Transverse colon (tissue), 4 donors: ENCODE measurements around the gene CDK13. TPM values are rescaled to one million over a fixed set of nuclear protein-coding genes. Genes with fewer than 3 reads are reported as not detected.

Experiments used
- DNase-seq: peaks from one replicate; pipeline ENCODE4 v3.0.0-alpha.2; 2019
- H3K27ac ChIP-seq, 4 donors: fragments of 200-600 bp; sonication (generic); 2 replicates each; pipeline ENCODE4 v1.5.1; 2016 to 2018; ENCODE audit warnings: inconsistent platforms in 4 of 4
- H3K27me3 ChIP-seq: fragments of 200-600 bp; sonication (generic); 2 replicates; pipeline ENCODE4 v1.5.1; 2017; ENCODE audit warnings: inconsistent platforms
- H3K36me3 ChIP-seq, 4 donors: fragments of 200-600 bp; sonication (generic); 2 replicates each; pipeline ENCODE4 v1.5.1; 2017 to 2019; ENCODE audit warnings: inconsistent platforms in 4 of 4
- H3K4me1 ChIP-seq, 4 donors: fragments of 200-600 bp; sonication (generic); 2 replicates each; pipeline ENCODE4 v1.5.1; 2017 to 2020; ENCODE audit warnings: inconsistent platforms in 4 of 4
- H3K4me3 ChIP-seq, 4 donors: fragments of 200-600 bp; sonication (generic); 1 replicate in 1 of 4; 2 replicates in 3 of 4; pipeline versions ENCODE4 v1.5.1 to v1.6.1; 2017 to 2019; ENCODE audit warnings: inconsistent platforms in 4 of 4
- H3K9me3 ChIP-seq, 2 donors: fragments of 200-600 bp; sonication (generic); 2 replicates each; pipeline ENCODE4 v1.5.1; 2017 to 2019; ENCODE audit warnings: inconsistent platforms in 2 of 2
- EP300 ChIP-seq: sonication (generic); formaldehyde crosslinking; IDR thresholded peaks from one replicate; pipeline ENCODE4 v1.6.1; 2017; ENCODE audit warnings: antibody characterized with exemption, low read depth
- POLR2A ChIP-seq: fragments of 450-650 bp; IDR thresholded peaks from one replicate; pipeline ENCODE4 v1.6.1; 2016; ENCODE audit warnings: antibody characterized with exemption, mild to moderate bottlenecking, moderate library complexity
- POLR2AphosphoS5 ChIP-seq, 3 donors: sonication (generic); formaldehyde crosslinking; IDR thresholded peaks; one replicate each; pipeline ENCODE4 v1.6.1; 2016; ENCODE audit warnings: antibody characterized with exemption in 3 of 3
- WGBS, 2 donors: methylation state at CpG; one replicate each; pipeline ENCODE4 v1.1.5; 2018; ENCODE audit warnings: low coverage in 1 of 2; 5-methylcytosine and 5-hydroxymethylcytosine counted together
- in situ Hi-C, 4 donors: fragments of 200-750 bp; cut with MboI; loops; one replicate each; pipeline versions ENCODE4 v1.15.0 to v1.15.1; 2017; ENCODE audit warnings: low sequenced_read_pairs in 3 of 4, low pct_ligation_motif_present in 1 of 4, low pct_unique_long_range_greater_than_20kb in 1 of 4
- intact Hi-C: fragments of 100-400 bp; cut with DNase I; formaldehyde crosslinking; loops from one replicate; pipeline ENCODE4 v1.15.1; 2023; ENCODE audit warnings: low total_unique reads
- total RNA-seq, 4 donors: library from RNA; depleted of rRNA; stranded (reverse); fragments of >200 nt; gene quantifications; one replicate each; pipeline ENCODE4 v1.1.0, GENCODE V29; 2016
- TF ChIP-seq, protein P1 (sequence below), 5 experiments: fragments of 200-600 bp in 3 of 5; fragments of 450-650 bp in 2 of 5; sonication (generic) in 3 of 5; IDR thresholded peaks; 1 replicate in 2 of 5; 2 replicates in 3 of 5; pipeline ENCODE4 v1.5.1; 2016 to 2017; ENCODE audit warnings: antibody characterized with exemption in 5 of 5, inconsistent platforms in 3 of 5, mild to moderate bottlenecking in 2 of 5, moderate library complexity in 1 of 5

CDK13 gene
- total RNA-seq, 4 donors from 2014 or later = 102 to 192 (median 128) TPM

DNA sequence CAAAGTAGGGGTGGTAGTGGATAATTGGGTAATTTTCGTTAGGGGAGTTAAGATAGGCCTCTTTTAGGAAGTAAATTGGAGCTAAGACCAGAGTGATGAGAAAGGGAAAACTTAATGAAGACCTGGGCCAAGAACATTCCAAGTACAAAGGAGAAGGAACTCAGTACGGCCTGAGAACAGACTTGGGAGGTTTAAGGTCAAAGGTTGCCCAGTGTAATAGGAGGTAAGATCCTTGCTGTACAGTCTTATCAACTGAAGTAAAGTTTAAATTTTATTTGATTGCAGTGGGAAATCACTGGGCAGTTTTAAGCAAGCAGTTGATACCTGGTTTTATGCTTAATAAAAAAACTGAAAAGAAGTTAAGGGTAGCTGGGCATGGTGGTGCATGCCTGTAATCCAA, 108.0 kb downstream of the CDK13 start:
- H3K4me1 ChIP-seq = peaks cover 0 to 16% (median 7%) of the 10 kb centered on the region in 4 donors
- H3K36me3 ChIP-seq = peaks cover 0 to 6% (median 2%) of the 10 kb centered on the region in 4 donors
- H3K9me3 ChIP-seq = no peaks in the 10 kb centered on the region
- 48 to 75% methylated on average over 2 of the region's 2 CpGs for WGBS, 2 donors
- intact Hi-C loops = loop anchor here (5.0 kb wide), 1 partner anchor 166 kb away; no protein-coding TSS in a partner anchor
- DNase-seq = no peak
- H3K4me3 ChIP-seq = no peak overlapping the region
- peak overlapping the region in 2 of 4 donors; percentile 18 to 21 for H3K27ac ChIP-seq
- no peaks in the 10 kb centered on the region for H3K27me3 ChIP-seq
- TF ChIP-seq, protein P1, sequence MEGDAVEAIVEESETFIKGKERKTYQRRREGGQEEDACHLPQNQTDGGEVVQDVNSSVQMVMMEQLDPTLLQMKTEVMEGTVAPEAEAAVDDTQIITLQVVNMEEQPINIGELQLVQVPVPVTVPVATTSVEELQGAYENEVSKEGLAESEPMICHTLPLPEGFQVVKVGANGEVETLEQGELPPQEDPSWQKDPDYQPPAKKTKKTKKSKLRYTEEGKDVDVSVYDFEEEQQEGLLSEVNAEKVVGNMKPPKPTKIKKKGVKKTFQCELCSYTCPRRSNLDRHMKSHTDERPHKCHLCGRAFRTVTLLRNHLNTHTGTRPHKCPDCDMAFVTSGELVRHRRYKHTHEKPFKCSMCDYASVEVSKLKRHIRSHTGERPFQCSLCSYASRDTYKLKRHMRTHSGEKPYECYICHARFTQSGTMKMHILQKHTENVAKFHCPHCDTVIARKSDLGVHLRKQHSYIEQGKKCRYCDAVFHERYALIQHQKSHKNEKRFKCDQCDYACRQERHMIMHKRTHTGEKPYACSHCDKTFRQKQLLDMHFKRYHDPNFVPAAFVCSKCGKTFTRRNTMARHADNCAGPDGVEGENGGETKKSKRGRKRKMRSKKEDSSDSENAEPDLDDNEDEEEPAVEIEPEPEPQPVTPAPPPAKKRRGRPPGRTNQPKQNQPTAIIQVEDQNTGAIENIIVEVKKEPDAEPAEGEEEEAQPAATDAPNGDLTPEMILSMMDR (IDR thresholded peaks at IDR 0.05) = no peak
- no peak for TF ChIP-seq POLR2A
- in situ Hi-C loops = loop anchor here in 1 of 4 donors (25.0 kb wide), 1 partner anchor 171 kb away; no protein-coding TSS in a partner anchor

DNA sequence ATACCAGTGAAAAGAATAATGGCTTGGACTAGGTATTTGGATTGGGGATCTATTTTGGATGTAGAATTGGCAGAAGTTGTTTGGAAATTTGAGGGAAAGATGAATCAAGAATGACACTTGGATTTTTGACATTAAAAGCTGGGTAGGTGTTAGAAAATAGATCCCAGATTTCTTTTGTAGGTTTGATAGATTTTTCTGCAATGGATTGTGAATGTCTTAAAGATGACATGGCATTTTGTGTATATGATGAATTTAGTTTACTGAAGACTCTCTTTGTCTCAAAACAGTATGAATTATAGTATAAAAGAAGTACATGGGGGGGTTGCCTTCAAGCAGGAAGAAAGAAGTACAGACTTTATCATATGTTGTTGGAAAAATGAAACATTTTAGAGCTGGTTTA, 108.6 kb downstream of the CDK13 start:
- Histone ChIP-seq H3K4me3 (no peak overlapping the region), H3K27ac (no peak overlapping the region), H3K36me3 (peaks cover 0 to 12% (median 5%) of the 10 kb centered on the region in 4 donors), H3K9me3 (no peaks in the 10 kb centered on the region), H3K27me3 (no peaks in the 10 kb centered on the region), H3K4me1 (peaks cover 0 to 16% (median 7%) of the 10 kb centered on the region in 4 donors)
- TF ChIP-seq, protein P1 (IDR thresholded peaks at IDR 0.05) = no peak
- no peak for TF ChIP-seq POLR2AphosphoS5 (IDR thresholded peaks at IDR 0.05)
- TF ChIP-seq EP300 = no peak
- no peak for TF ChIP-seq POLR2A
- intact Hi-C loops = loop anchor here (5.0 kb wide), 1 partner anchor 166 kb away; no protein-coding TSS in a partner anchor
- no peak for DNase-seq
- in situ Hi-C loops = loop anchor here in 1 of 4 donors (25.0 kb wide), 1 partner anchor 171 kb away; no protein-coding TSS in a partner anchor

DNA sequence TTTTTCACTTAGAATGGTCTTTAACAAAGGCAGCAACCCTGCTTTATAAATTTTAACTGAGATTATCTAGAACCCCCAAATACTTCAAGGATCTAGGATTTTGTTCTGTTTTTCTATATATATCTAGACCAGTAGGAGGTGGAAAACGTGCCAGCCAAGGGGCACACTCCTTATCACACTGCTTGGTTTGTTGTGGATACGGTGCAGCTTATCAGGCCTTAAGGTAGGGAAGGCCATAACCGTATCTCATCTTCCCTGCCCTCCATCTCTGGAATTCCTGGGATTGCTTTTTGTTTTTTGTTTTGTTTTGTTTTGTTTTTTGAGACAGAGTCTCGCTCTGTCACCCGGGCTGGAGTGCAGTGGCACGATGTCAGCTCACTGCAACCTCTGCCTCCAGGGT, 109.0 kb downstream of the CDK13 start:
- in situ Hi-C loops (loop anchor here in 1 of 4 donors (25.0 kb wide), 1 partner anchor 172 kb away; no protein-coding TSS in a partner anchor), intact Hi-C loops (loop anchor here (5.0 kb wide), 1 partner anchor 167 kb away; no protein-coding TSS in a partner anchor)
- H3K4me1 ChIP-seq = peaks cover 0 to 16% (median 7%) of the 10 kb centered on the region in 4 donors
- TF ChIP-seq EP300 (no peak), POLR2AphosphoS5 (IDR thresholded peaks at IDR 0.05) (no peak), POLR2A (no peak)
- TF ChIP-seq, protein P1 (IDR thresholded peaks at IDR 0.05) = no peak
- no peak for DNase-seq
- WGBS, 2 donors = 91 to 94% methylated on average over 6 of the region's 6 CpGs
- H3K36me3 ChIP-seq = peaks cover 0 to 16% (median 6%) of the 10 kb centered on the region in 4 donors
- H3K9me3 ChIP-seq = no peaks in the 10 kb centered on the region
- no peak overlapping the region for H3K4me3 ChIP-seq
- no peak overlapping the region for H3K27ac ChIP-seq
- no peaks in the 10 kb centered on the region for H3K27me3 ChIP-seq

DNA sequence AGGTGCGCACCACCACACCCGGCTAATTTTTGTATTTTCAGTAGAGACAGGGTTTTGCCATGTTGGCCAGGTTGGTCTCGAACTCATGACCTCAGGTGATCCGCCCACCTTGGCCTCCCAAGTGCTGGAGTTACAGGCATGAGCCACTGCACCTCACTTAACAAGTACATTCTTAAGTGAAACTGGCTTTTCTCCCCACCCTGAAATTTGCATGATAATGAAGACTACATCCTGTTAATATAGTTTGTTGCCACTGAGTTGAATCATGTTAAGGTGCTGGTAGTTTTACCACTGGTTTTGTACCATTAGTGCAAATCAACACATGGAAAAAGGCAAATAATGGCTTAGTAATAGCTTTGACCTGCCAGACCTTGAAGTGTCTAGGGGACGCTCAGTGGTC, 122.2 kb downstream of the CDK13 start:
- Histone ChIP-seq H3K27ac (no peak overlapping the region), H3K36me3 (peaks cover 0 to 4% (median under 1%) of the 10 kb centered on the region in 4 donors), H3K9me3 (no peaks in the 10 kb centered on the region), H3K4me3 (no peak overlapping the region), H3K27me3 (no peaks in the 10 kb centered on the region), H3K4me1 (no peaks in the 10 kb centered on the region)
- intact Hi-C loops (no loop called here), in situ Hi-C loops (loop anchor here in 1 of 4 donors (25.0 kb wide), 1 partner anchor 185 kb away; no protein-coding TSS in a partner anchor)
- DNase-seq = no peak
- TF ChIP-seq, protein P1 (IDR thresholded peaks at IDR 0.05) = no peak
- TF ChIP-seq EP300 (no peak), POLR2AphosphoS5 (IDR thresholded peaks at IDR 0.05) (no peak), POLR2A (no peak)
- WGBS, 2 donors = 95 to 100% methylated on average over 3 to 5 of the region's 5 CpGs
